ENCODE measurements around the gene ZNF451.

DNA sequence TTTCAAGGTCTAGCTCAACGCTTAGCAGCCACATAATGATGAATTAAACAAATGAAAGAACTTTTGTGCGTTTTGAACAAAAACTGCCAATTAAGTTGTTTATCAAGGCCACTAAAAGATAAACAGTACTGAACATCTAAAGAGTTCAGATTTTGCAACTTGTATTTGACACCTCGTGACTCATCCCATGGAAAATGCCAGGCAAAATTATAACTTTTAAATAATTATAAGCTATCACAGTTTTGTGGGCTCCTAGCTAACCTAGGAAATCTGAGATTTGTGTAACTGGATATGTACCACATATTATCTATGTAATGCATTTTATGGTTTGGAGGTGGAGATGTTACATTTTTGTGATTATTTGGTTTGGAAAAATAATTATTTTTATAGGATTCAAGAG lies 72.5 kb downstream of the ZNF451 start:
- TF ChIP-seq, protein P1, sequence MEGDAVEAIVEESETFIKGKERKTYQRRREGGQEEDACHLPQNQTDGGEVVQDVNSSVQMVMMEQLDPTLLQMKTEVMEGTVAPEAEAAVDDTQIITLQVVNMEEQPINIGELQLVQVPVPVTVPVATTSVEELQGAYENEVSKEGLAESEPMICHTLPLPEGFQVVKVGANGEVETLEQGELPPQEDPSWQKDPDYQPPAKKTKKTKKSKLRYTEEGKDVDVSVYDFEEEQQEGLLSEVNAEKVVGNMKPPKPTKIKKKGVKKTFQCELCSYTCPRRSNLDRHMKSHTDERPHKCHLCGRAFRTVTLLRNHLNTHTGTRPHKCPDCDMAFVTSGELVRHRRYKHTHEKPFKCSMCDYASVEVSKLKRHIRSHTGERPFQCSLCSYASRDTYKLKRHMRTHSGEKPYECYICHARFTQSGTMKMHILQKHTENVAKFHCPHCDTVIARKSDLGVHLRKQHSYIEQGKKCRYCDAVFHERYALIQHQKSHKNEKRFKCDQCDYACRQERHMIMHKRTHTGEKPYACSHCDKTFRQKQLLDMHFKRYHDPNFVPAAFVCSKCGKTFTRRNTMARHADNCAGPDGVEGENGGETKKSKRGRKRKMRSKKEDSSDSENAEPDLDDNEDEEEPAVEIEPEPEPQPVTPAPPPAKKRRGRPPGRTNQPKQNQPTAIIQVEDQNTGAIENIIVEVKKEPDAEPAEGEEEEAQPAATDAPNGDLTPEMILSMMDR (IDR thresholded peaks at IDR 0.05; ENCODE audit: low read depth, low read length, missing input control) = no peak
- no peak for TF ChIP-seq JUND (IDR thresholded peaks at IDR 0.05)
- TF ChIP-seq, protein P2, sequence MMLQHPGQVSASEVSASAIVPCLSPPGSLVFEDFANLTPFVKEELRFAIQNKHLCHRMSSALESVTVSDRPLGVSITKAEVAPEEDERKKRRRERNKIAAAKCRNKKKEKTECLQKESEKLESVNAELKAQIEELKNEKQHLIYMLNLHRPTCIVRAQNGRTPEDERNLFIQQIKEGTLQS (IDR thresholded peaks at IDR 0.05) = no peak
- TF ChIP-seq, protein P3, sequence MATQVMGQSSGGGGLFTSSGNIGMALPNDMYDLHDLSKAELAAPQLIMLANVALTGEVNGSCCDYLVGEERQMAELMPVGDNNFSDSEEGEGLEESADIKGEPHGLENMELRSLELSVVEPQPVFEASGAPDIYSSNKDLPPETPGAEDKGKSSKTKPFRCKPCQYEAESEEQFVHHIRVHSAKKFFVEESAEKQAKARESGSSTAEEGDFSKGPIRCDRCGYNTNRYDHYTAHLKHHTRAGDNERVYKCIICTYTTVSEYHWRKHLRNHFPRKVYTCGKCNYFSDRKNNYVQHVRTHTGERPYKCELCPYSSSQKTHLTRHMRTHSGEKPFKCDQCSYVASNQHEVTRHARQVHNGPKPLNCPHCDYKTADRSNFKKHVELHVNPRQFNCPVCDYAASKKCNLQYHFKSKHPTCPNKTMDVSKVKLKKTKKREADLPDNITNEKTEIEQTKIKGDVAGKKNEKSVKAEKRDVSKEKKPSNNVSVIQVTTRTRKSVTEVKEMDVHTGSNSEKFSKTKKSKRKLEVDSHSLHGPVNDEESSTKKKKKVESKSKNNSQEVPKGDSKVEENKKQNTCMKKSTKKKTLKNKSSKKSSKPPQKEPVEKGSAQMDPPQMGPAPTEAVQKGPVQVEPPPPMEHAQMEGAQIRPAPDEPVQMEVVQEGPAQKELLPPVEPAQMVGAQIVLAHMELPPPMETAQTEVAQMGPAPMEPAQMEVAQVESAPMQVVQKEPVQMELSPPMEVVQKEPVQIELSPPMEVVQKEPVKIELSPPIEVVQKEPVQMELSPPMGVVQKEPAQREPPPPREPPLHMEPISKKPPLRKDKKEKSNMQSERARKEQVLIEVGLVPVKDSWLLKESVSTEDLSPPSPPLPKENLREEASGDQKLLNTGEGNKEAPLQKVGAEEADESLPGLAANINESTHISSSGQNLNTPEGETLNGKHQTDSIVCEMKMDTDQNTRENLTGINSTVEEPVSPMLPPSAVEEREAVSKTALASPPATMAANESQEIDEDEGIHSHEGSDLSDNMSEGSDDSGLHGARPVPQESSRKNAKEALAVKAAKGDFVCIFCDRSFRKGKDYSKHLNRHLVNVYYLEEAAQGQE (IDR thresholded peaks at IDR 0.05) = no peak
- TF ChIP-seq YY1 (IDR thresholded peaks at IDR 0.05) = no peak
- TF ChIP-seq, protein P4, sequence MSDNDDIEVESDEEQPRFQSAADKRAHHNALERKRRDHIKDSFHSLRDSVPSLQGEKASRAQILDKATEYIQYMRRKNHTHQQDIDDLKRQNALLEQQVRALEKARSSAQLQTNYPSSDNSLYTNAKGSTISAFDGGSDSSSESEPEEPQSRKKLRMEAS (IDR thresholded peaks at IDR 0.05) = no peak
